H1 (cell line): ENCODE results near the gene PXDN. TPM values are rescaled to one million over a fixed set of nuclear protein-coding genes. Genes with fewer than 3 reads are reported as not detected.

Source experiments
- CTCF ChIA-PET: fragments of 300-600 bp; sonication (Branson Sonifier 250); formaldehyde crosslinking; loops from one replicate; lab custom pipeline; 2021; ENCODE audit not compliant: partially characterized antibody; lab: Charles Lee
- POLR2A ChIA-PET: fragments of 300-600 bp; sonication (Branson Sonifier 250); formaldehyde crosslinking; loops from one replicate; lab custom pipeline; 2021; ENCODE audit warnings: inconsistent platforms; ENCODE audit not compliant: partially characterized antibody; lab: Charles Lee
- DNase-seq, 2 experiments: peaks; one replicate each; pipeline versions ENCODE4 v3.0.0 to v3.0.0-alpha.2; 2010 to 2022; ENCODE audit warnings: low spot score in 2 of 2, low read depth in 1 of 2, mixed read lengths in 1 of 2
- FAIRE-seq: peaks from 2 replicates; lab custom pipeline; 2011; peaks lifted over from hg19 to GRCh38; lab: Jason Lieb, UNC
- H2AFZ ChIP-seq: 2 replicates; pipeline ENCODE4 v1.8.1; 2012; ENCODE audit warnings: low read length, inconsistent platforms
- H2AK5ac ChIP-seq: 2 replicates; pipeline ENCODE4 v1.6.1; 2013; ENCODE audit warnings: low read depth, low read length
- H2BK120ac ChIP-seq: replicated peaks from 2 replicates; pipeline ENCODE3; 2013; ENCODE audit warnings: low read depth, low read length, inconsistent platforms
- H2BK12ac ChIP-seq: 2 replicates; pipeline ENCODE4 v1.6.1; 2013; ENCODE audit warnings: low read depth, low read length
- H2BK15ac ChIP-seq: 2 replicates; pipeline ENCODE4 v1.6.1; 2013; ENCODE audit warnings: low read length
- H2BK20ac ChIP-seq: 2 replicates; pipeline ENCODE4 v1.6.1; 2013; ENCODE audit warnings: low read length
- H2BK5ac ChIP-seq: 2 replicates; pipeline ENCODE4 v1.6.1; 2013; ENCODE audit warnings: low read depth, low read length
- H3K14ac ChIP-seq: 2 replicates; pipeline ENCODE4 v1.6.1; 2013; ENCODE audit warnings: inconsistent platforms; ENCODE audit not compliant: insufficient read length
- H3K18ac ChIP-seq: 2 replicates; pipeline ENCODE4 v1.6.1; 2013; ENCODE audit warnings: low read length; ENCODE audit errors: extremely low read depth
- H3K23ac ChIP-seq: 2 replicates; pipeline ENCODE4 v1.6.1; 2013; ENCODE audit warnings: inconsistent platforms; ENCODE audit not compliant: insufficient read length
- H3K23me2 ChIP-seq: 2 replicates; pipeline ENCODE4 v1.6.1; 2013; ENCODE audit warnings: low read depth, low read length
- H3K27ac ChIP-seq: 2 replicates; pipeline ENCODE4 v1.6.1; 2011; ENCODE audit warnings: low read depth, low read length, inconsistent platforms
- H3K27me3 ChIP-seq, 4 experiments: replicated peaks in 1 of 4; 1 replicate in 1 of 4; 2 replicates in 3 of 4; pipeline versions ENCODE4 v1.6.1 to v1.8.1; 2011 to 2013; ENCODE audit warnings: low read length in 3 of 4, mild to moderate bottlenecking in 3 of 4, inconsistent platforms in 2 of 4, mixed read lengths in 2 of 4, moderate library complexity in 1 of 4; ENCODE audit not compliant: control insufficient read depth in 3 of 4, insufficient read depth in 3 of 4; ENCODE audit errors: extremely low read depth in 1 of 4
- H3K36me3 ChIP-seq, 4 experiments: 2 replicates each; pipeline versions ENCODE4 v1.6.1 to v1.8.1; 2011 to 2013; ENCODE audit warnings: mild to moderate bottlenecking in 4 of 4, low read length in 3 of 4, moderate library complexity in 2 of 4, control low read depth in 1 of 4, inconsistent platforms in 1 of 4; ENCODE audit not compliant: insufficient read depth in 4 of 4, control insufficient read depth in 2 of 4
- H3K4ac ChIP-seq: replicated peaks from 2 replicates; pipeline ENCODE3; 2013; ENCODE audit warnings: low read length, low read depth, mixed read lengths, inconsistent platforms; ENCODE audit not compliant: insufficient read length
- H3K4me1 ChIP-seq, 4 experiments: replicated peaks in 1 of 4; 1 replicate in 1 of 4; 2 replicates in 3 of 4; pipeline versions ENCODE4 v1.6.1 to v1.8.1; 2011 to 2013; ENCODE audit warnings: low read length in 3 of 4, inconsistent platforms in 2 of 4, mixed read lengths in 1 of 4; ENCODE audit not compliant: insufficient read depth in 4 of 4, control insufficient read depth in 3 of 4
- H3K4me2 ChIP-seq, 2 experiments: 2 replicates each; pipeline versions ENCODE4 v1.6.1 to v1.8.1; 2011 to 2013; ENCODE audit warnings: low read depth in 2 of 2, low read length in 2 of 2, control low read depth in 1 of 2, inconsistent platforms in 1 of 2, mild to moderate bottlenecking in 1 of 2; ENCODE audit not compliant: insufficient read depth in 1 of 2
- H3K4me3 ChIP-seq, 4 experiments: fragments of 200-600, 300-600 bp in 1 of 4; sonication (generic), shearing (Covaris generic), sonication (Bioruptor Twin) in 1 of 4; 2 replicates each; pipeline versions ENCODE4 v1.5.1 to v1.8.1; 2011 to 2016; ENCODE audit warnings: low read length in 4 of 4, low read depth in 3 of 4, control low read depth in 2 of 4, inconsistent platforms in 2 of 4, mild to moderate bottlenecking in 2 of 4, mixed read lengths in 1 of 4, moderate library complexity in 1 of 4; ENCODE audit not compliant: insufficient read depth in 2 of 4; ENCODE audit errors: extremely low read depth in 1 of 4
- H3K56ac ChIP-seq: replicated peaks from 2 replicates; pipeline ENCODE3; 2013; ENCODE audit warnings: low read depth, mild to moderate bottlenecking, mixed read lengths, low read length, inconsistent platforms; ENCODE audit not compliant: insufficient read length
- H3K79me1 ChIP-seq: 2 replicates; pipeline ENCODE4 v1.6.1; 2013; ENCODE audit warnings: low read depth, low read length, control low read depth
- H3K79me2 ChIP-seq, 2 experiments: 2 replicates each; pipeline versions ENCODE4 v1.6.1 to v1.8.1; 2012 to 2013; ENCODE audit warnings: low read length in 2 of 2, mild to moderate bottlenecking in 2 of 2, inconsistent platforms in 1 of 2; ENCODE audit not compliant: insufficient read depth in 2 of 2, control insufficient read depth in 1 of 2
- H3K9ac ChIP-seq, 4 experiments: replicated peaks in 1 of 4; 1 replicate in 1 of 4; 2 replicates in 3 of 4; pipeline versions ENCODE4 v1.6.1 to v1.8.1; 2011 to 2013; ENCODE audit warnings: low read depth in 3 of 4, low read length in 3 of 4, control low read depth in 2 of 4, mild to moderate bottlenecking in 2 of 4, moderate library complexity in 2 of 4, inconsistent platforms in 1 of 4; ENCODE audit errors: extremely low read depth in 1 of 4
- H3K9me3 ChIP-seq, 2 experiments: 2 replicates each; pipeline versions ENCODE4 v1.6.1 to v1.8.1; 2012 to 2013; ENCODE audit warnings: mild to moderate bottlenecking in 2 of 2, moderate library complexity in 2 of 2, control low read depth in 1 of 2, inconsistent platforms in 1 of 2, low read depth in 1 of 2, low read length in 1 of 2, mixed read lengths in 1 of 2; ENCODE audit not compliant: insufficient read depth in 2 of 2
- H4K20me1 ChIP-seq, 2 experiments: replicated peaks in 1 of 2; 2 replicates each; pipeline versions ENCODE3 to v1.8.1; 2011 to 2013; ENCODE audit warnings: inconsistent platforms in 2 of 2, low read length in 2 of 2, mild to moderate bottlenecking in 1 of 2; ENCODE audit not compliant: insufficient read depth in 2 of 2, control insufficient read depth in 1 of 2
- H4K5ac ChIP-seq: 2 replicates; pipeline ENCODE4 v1.6.1; 2013; ENCODE audit warnings: low read length, low read depth, mixed read lengths, inconsistent platforms; ENCODE audit not compliant: insufficient read length
- H4K8ac ChIP-seq: 2 replicates; pipeline ENCODE4 v1.8.0; 2013; ENCODE audit warnings: mild to moderate bottlenecking, moderate library complexity, low read length, inconsistent platforms; ENCODE audit not compliant: insufficient read depth; ENCODE audit errors: extremely low read depth
- H4K91ac ChIP-seq: replicated peaks from 2 replicates; pipeline ENCODE3; 2013; ENCODE audit warnings: low read length, mixed read lengths, inconsistent platforms; ENCODE audit not compliant: insufficient read length
- EP300 ChIP-seq, 2 experiments: IDR thresholded peaks; 1 replicate in 1 of 2; 2 replicates in 1 of 2; pipeline ENCODE4 v1.6.1; 2011 to 2012; ENCODE audit warnings: low read depth in 2 of 2, low read length in 2 of 2, mild to moderate bottlenecking in 2 of 2, borderline replicate concordance in 1 of 2, inconsistent platforms in 1 of 2, moderate library complexity in 1 of 2
- EZH2 ChIP-seq: fragments of 200-600 bp; sonication (generic); IDR thresholded peaks from 2 replicates; pipeline ENCODE4 v1.7.1; 2012; ENCODE audit warnings: low read depth, mild to moderate bottlenecking, moderate library complexity, low read length, inconsistent platforms; ENCODE audit not compliant: severe bottlenecking
- GTF2F1 ChIP-seq: IDR thresholded peaks from 2 replicates; pipeline ENCODE4 v1.6.1; 2012; ENCODE audit warnings: low read depth, low read length, improper control_type of control experiment, borderline replicate concordance
- KDM5A ChIP-seq: fragments of 200-600 bp; IDR thresholded peaks from 2 replicates; pipeline ENCODE4 v1.7.1; 2012; ENCODE audit warnings: mild to moderate bottlenecking, low read length, inconsistent platforms, mixed read lengths
- NRF1 ChIP-seq: IDR thresholded peaks from 2 replicates; pipeline ENCODE4 v1.6.1; 2011; ENCODE audit warnings: mild to moderate bottlenecking, low read depth, low read length, improper control_type of control experiment
- RAD21 ChIP-seq, 2 experiments: IDR thresholded peaks in 1 of 2; conservative IDR thresholded peaks in 1 of 2; 2 replicates each; pipeline ENCODE4 v1.6.1; 2011; ENCODE audit warnings: low read depth in 2 of 2, low read length in 2 of 2, improper control_type of control experiment in 1 of 2, inconsistent platforms in 1 of 2, mild to moderate bottlenecking in 1 of 2, moderate library complexity in 1 of 2
- RBBP5 ChIP-seq: IDR thresholded peaks from 2 replicates; pipeline ENCODE4 v1.7.1; 2012; ENCODE audit warnings: low read depth, mild to moderate bottlenecking, inconsistent platforms, low read length, moderate library complexity, borderline replicate concordance
- RFX5 ChIP-seq: IDR thresholded peaks from 2 replicates; pipeline ENCODE4 v1.6.1; 2011; ENCODE audit warnings: low read depth, low read length, improper control_type of control experiment, borderline replicate concordance
- SP4 ChIP-seq: IDR thresholded peaks from 2 replicates; pipeline ENCODE4 v1.6.1; 2012; ENCODE audit warnings: low read length, inconsistent platforms
- TBP ChIP-seq: IDR thresholded peaks from 2 replicates; pipeline ENCODE4 v1.6.1; 2011; ENCODE audit warnings: low read depth, low read length, improper control_type of control experiment
- TCF12 ChIP-seq: IDR thresholded peaks from 2 replicates; pipeline ENCODE4 v1.6.1; 2011; ENCODE audit warnings: low read depth, mild to moderate bottlenecking, low read length
- TEAD4 ChIP-seq: IDR thresholded peaks from 2 replicates; pipeline ENCODE4 v1.6.1; 2012; ENCODE audit warnings: low read depth, low read length, inconsistent platforms, mixed read lengths
- YY1 ChIP-seq: IDR thresholded peaks from 2 replicates; pipeline ENCODE4 v1.6.1; 2011; ENCODE audit warnings: low read depth, mild to moderate bottlenecking, low read length
- WGBS, 2 experiments: shearing (Covaris generic) in 1 of 2; methylation state at CpG; one replicate each; pipeline versions ENCODE4 v1.1.6 to v1.1.7; 2013 to 2015; ENCODE audit warnings: low lambda C conversion rate in 2 of 2, mixed read lengths in 2 of 2, inconsistent platforms in 1 of 2, low coverage in 1 of 2, missing lambda C conversion rate in 1 of 2; ENCODE audit not compliant: insufficient replicate concordance in 2 of 2, insufficient coverage in 1 of 2, insufficient read length in 1 of 2; ENCODE audit errors: extremely low coverage in 1 of 2, missing lambda C conversion rate in 1 of 2; 5-methylcytosine and 5-hydroxymethylcytosine counted together
- polyA plus RNA-seq, 7 experiments: library from polyadenylated mRNA; depleted of rRNA in 3 of 7; stranded (reverse) in 5 of 7; unstranded in 2 of 7; fragments of >200 nt in 5 of 7; fragments of 200-250 nt in 2 of 7; gene quantifications; 1 replicate in 5 of 7; 2 replicates in 1 of 7; 4 replicates in 1 of 7; pipeline versions ENCODE4 v1.2.1 to v1.2.3, GENCODE V29; 2011 to 2013; ENCODE audit warnings: missing spikeins in 2 of 7, mixed read lengths in 2 of 7
- total RNA-seq: library from RNA; stranded (reverse); fragmentation: NEBNext Ultra II Directional; extraction: Animal tissue kit (Norgen Biotek cat#: 25700); gene quantifications from 2 replicates; pipeline ENCODE4 v1.2.1, GENCODE V29; 2021

The PXDN gene
- total and polyA plus RNA-seq, 2 of the 8 experiments (the other 6 are each of a cell fraction or from before 2014, with no cell fraction given) = 104 to 141 TPM

DNA sequence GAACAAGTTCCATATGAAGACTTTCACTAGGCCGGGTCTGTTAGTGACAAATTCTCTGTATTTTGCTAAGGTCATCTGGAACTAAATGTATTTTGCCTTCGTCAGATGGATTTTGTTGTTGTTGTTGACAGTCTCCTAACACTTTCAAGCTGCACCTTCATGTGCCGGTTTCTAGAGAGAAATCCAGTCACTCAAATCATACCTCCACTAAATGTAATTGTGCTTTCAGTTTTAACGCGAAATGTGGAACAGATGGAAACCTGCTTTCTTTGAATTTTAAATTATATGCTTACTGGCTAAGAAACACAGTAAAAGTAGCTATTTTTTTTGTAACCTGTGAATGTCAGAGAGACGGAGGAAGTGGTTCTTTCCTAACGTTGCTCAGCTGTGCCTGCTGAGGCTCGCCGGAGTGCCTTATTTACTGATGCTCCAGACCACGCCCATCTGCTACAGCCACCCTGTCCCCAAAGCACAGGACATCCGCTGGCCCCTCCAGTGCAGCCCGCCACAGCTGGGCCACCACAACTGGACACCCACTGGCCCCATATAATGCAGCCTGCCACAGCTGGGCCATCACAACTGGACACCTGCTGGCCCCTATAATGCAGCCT lies 134.7 kb downstream of the PXDN start:
- no peak overlapping the region for H3K56ac ChIP-seq
- no peak overlapping the region for H4K91ac ChIP-seq
- H4K5ac ChIP-seq = no peak overlapping the region
- DNase-seq (no peak), FAIRE-seq (no peak)
- peaks cover 0 to 4% (median 2%) of the 10 kb centered on the region in 4 experiments; a peak in 3 of 8 replicates for H3K36me3 ChIP-seq
- no peak overlapping the region for H3K18ac ChIP-seq
- peaks cover 0 to 1% of the 10 kb centered on the region in 2 experiments for H4K20me1 ChIP-seq
- no peak overlapping the region for H3K4me2 ChIP-seq
- H2BK15ac ChIP-seq = no peak overlapping the region
- H3K4me1 ChIP-seq = peaks cover 9 to 22% (median 12%) of the 10 kb centered on the region in 4 experiments
- H3K23me2 ChIP-seq = peaks cover under 1% of the 10 kb centered on the region; the same call in 1 of the 2 replicates
- H3K79me2 ChIP-seq = no peaks in the 10 kb centered on the region
- no peak overlapping the region for H3K4me3 ChIP-seq
- no peak overlapping the region for H3K9ac ChIP-seq
- H4K8ac ChIP-seq = no peak overlapping the region
- H2BK20ac ChIP-seq = no peak overlapping the region
- H3K27me3 ChIP-seq = no peaks in the 10 kb centered on the region
- H3K27ac ChIP-seq = no peak overlapping the region
- POLR2A ChIA-PET = interaction anchor here (0.8 to 2.7 kb wide), 6 partner anchors 11 to 302 kb away, joined by 3 to 15 read pairs (median 4); no protein-coding TSS in a partner anchor
- H3K9me3 ChIP-seq = no peaks in the 10 kb centered on the region
- no peak overlapping the region for H2BK120ac ChIP-seq
- H3K4ac ChIP-seq = no peak overlapping the region
- no peak overlapping the region for H3K23ac ChIP-seq
- peaks cover 2% of the 10 kb centered on the region for H3K79me1 ChIP-seq
- 88% methylated on average over 12 of the region's 12 CpGs; no CpG with 5 or more reads in 1 of the 2 experiments for WGBS, 2 experiments
- H2AFZ ChIP-seq = no peak overlapping the region
- CTCF ChIA-PET = interaction anchor here (0.6 to 2.4 kb wide), 6 partner anchors 8 to 183 kb away, joined by 3 to 6 read pairs (median 4); no protein-coding TSS in a partner anchor
- no peak overlapping the region for H2AK5ac ChIP-seq
- H3K14ac ChIP-seq = no peak overlapping the region
- H2BK5ac ChIP-seq = no peak overlapping the region
- no peak overlapping the region for H2BK12ac ChIP-seq
- TF ChIP-seq TBP (no peak), SP4 (no peak), TEAD4 (no peak), EZH2 (no peak), RAD21 (IDR thresholded peaks at IDR 0.05 in 1 of 2, conservative IDR thresholded peaks at IDR 0.05 in 1 of 2; ENCODE audit: low read depth in 2 of 2, low read length in 2 of 2) (no peak), RBBP5 (no peak), KDM5A (no peak), RFX5 (no peak), YY1 (no peak), GTF2F1 (no peak), NRF1 (no peak), TCF12 (no peak), EP300 (IDR thresholded peaks at IDR 0.05; ENCODE audit: borderline replicate concordance in 1 of 2, low read depth in 2 of 2, low read length in 2 of 2) (no peak)
